Measurements from ENCODE around the gene GUK1. TPM values are rescaled to one million over a fixed set of nuclear protein-coding genes. Genes with fewer than 3 reads are reported as not detected.

Gene GUK1
- total RNA-seq, 1 donor from 2014 or later: 299 TPM

DNA sequence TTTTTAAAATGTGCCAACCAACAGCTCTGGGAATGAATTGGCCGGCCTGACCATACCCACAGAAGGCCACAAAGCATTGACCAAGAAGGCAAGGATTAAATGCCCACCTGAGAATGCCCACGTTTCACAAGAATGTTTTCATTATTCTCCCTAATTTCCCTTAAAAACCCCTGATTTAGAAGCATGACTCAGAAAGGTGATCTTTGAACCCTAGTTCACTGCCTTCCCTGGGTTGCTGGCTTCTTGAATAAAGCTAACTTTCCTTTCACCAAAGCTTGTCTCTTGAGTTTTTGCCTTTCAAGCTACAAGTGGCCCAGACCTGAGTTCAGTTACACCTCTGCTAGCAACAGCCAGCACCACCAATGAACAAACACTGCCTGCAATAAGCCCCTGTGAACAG lies 16.6 kb upstream of the GUK1 start:
- no peak for DNase-seq (ENCODE audit: extremely low spot score in 2 of 2)
- no peak for TF ChIP-seq POLR2A (IDR thresholded peaks at IDR 0.05)
- TF ChIP-seq POLR2AphosphoS5 (IDR thresholded peaks at IDR 0.05; ENCODE audit: insufficient read depth in 1 of 2, low read depth in 1 of 2): no peak
- TF ChIP-seq, protein P1, sequence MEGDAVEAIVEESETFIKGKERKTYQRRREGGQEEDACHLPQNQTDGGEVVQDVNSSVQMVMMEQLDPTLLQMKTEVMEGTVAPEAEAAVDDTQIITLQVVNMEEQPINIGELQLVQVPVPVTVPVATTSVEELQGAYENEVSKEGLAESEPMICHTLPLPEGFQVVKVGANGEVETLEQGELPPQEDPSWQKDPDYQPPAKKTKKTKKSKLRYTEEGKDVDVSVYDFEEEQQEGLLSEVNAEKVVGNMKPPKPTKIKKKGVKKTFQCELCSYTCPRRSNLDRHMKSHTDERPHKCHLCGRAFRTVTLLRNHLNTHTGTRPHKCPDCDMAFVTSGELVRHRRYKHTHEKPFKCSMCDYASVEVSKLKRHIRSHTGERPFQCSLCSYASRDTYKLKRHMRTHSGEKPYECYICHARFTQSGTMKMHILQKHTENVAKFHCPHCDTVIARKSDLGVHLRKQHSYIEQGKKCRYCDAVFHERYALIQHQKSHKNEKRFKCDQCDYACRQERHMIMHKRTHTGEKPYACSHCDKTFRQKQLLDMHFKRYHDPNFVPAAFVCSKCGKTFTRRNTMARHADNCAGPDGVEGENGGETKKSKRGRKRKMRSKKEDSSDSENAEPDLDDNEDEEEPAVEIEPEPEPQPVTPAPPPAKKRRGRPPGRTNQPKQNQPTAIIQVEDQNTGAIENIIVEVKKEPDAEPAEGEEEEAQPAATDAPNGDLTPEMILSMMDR (IDR thresholded peaks at IDR 0.05): no peak
- intact Hi-C loops (cut with DNase I): no loop called here
- Histone ChIP-seq H3K27me3 (no peaks in the 10 kb centered on the region), H3K4me3 (no peak overlapping the region), H3K36me3 (no peaks in the 10 kb centered on the region), H3K9me3 (no peaks in the 10 kb centered on the region), H3K4me1 (peaks cover 9% of the 10 kb centered on the region), H3K27ac (no peak overlapping the region)

DNA sequence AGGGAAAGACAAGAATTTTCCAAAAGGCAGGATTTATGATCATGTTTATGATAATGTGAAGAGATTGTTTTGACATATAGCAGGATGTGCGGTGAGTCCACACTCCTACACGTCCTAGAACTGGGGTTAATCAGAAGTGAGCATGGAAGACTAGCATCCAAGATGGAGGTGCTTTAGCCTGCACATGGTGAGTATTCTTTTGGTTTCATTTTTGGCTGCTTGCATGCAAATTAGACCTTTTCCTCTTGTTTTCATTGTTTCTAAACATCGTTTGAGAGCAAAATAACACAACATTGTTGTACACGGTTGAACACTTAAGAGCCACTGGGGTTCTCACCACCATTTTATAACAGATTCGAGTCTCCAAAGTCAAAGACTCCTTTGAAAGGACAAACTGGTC lies 14.9 kb upstream of the GUK1 start:
- H3K9me3 ChIP-seq: no peaks in the 10 kb centered on the region
- H3K27me3 ChIP-seq: no peaks in the 10 kb centered on the region
- DNase-seq (ENCODE audit: extremely low spot score in 2 of 2): no peak
- H3K36me3 ChIP-seq: no peaks in the 10 kb centered on the region
- TF ChIP-seq POLR2A (IDR thresholded peaks at IDR 0.05) (no peak), POLR2AphosphoS5 (IDR thresholded peaks at IDR 0.05; ENCODE audit: insufficient read depth in 1 of 2, low read depth in 1 of 2) (no peak)
- TF ChIP-seq, protein P1 (IDR thresholded peaks at IDR 0.05): no peak
- H3K4me3 ChIP-seq: no peak overlapping the region
- no peak overlapping the region for H3K27ac ChIP-seq
- intact Hi-C loops (cut with DNase I): no loop called here
- peaks cover 6% of the 10 kb centered on the region for H3K4me1 ChIP-seq

DNA sequence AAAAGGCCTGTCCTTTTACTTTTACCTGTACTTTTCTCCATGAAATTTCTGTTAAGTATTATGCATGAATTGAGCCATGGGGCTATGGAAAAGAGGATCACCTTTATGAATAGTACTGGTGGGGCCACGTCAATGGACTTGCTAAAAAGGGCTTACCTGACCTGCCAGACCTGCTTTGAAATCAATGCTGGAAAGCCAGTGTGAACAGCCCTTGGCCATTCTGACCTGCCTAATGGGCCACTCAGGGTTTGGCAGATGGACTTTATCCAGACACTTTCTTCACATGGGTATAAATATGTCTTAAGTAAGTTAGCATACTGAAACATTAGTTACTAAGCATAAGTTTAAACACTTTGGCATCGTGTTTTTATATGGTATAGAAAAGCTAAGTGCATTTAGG lies 8.3 kb upstream of the GUK1 start:
- peaks cover 6% of the 10 kb centered on the region for H3K4me1 ChIP-seq
- TF ChIP-seq, protein P1 (IDR thresholded peaks at IDR 0.05): no peak
- TF ChIP-seq POLR2AphosphoS5 (IDR thresholded peaks at IDR 0.05; ENCODE audit: insufficient read depth in 1 of 2, low read depth in 1 of 2) (no peak), POLR2A (IDR thresholded peaks at IDR 0.05) (no peak)
- H3K36me3 ChIP-seq: no peaks in the 10 kb centered on the region
- intact Hi-C loops (cut with DNase I): loop anchor here (10.0 kb wide), 1 partner anchor 353 kb away; the partner anchor contains the start of gene RNF187
- DNase-seq (ENCODE audit: extremely low spot score in 2 of 2): no peak
- no peaks in the 10 kb centered on the region for H3K27me3 ChIP-seq
- no peak overlapping the region for H3K27ac ChIP-seq
- no peaks in the 10 kb centered on the region for H3K9me3 ChIP-seq
- no peak overlapping the region for H3K4me3 ChIP-seq

DNA sequence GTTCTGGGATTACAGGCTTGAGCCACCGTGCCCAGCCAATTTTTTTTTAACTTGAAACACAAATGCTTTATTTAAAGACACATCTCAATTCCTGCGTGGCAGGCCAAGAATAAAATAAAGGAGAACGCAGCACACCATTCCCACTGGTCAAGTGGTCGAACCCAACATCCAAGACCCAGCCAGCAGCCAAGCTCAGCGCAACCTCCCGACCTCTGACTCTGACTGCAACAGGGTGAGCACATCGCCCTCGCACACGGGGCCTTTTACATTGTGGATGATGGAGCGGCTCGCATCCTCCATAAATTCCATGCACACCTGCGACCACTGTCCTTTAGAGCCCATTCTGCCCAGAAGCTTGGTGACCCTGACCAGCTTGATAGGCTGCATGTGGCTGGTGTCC lies 5.5 kb upstream of the GUK1 start:
- intact Hi-C loops (cut with DNase I): loop anchor here (10.0 kb wide), 1 partner anchor 350 kb away; the partner anchor contains the start of gene RNF187
- Histone ChIP-seq H3K27me3 (no peaks in the 10 kb centered on the region), H3K9me3 (no peaks in the 10 kb centered on the region), H3K27ac (no peak overlapping the region), H3K36me3 (no peaks in the 10 kb centered on the region), H3K4me1 (peaks cover 6% of the 10 kb centered on the region), H3K4me3 (no peak overlapping the region)
- TF ChIP-seq POLR2A (IDR thresholded peaks at IDR 0.05): no peak
- no peak for TF ChIP-seq POLR2AphosphoS5 (IDR thresholded peaks at IDR 0.05; ENCODE audit: insufficient read depth in 1 of 2, low read depth in 1 of 2)
- TF ChIP-seq, protein P1 (IDR thresholded peaks at IDR 0.05): no peak
- DNase-seq (ENCODE audit: extremely low spot score in 2 of 2): no peak

DNA sequence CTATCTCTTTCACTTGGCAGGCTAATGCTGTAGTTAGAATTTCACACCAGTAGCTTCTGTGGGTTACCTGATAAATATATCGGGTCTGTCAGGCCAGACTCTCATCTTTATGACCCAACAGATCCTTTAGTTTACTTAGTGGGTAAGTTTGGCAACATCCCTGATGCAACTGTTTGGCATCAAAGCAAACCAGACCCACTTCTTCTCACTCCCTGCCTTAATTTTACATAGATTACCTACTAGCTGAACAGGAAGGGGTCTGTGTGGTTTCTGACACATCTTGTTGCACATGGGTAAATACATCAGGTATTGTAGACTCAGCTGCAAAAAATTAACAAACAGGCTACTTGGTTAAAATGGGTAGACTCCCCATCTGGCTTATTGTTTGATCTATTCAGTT lies 3.2 kb upstream of the GUK1 start:
- Histone ChIP-seq H3K9me3 (no peaks in the 10 kb centered on the region), H3K4me1 (peaks cover 14% of the 10 kb centered on the region), H3K27me3 (no peaks in the 10 kb centered on the region), H3K36me3 (no peaks in the 10 kb centered on the region), H3K4me3 (no peak overlapping the region), H3K27ac (no peak overlapping the region)
- no peak for DNase-seq (ENCODE audit: extremely low spot score in 2 of 2)
- TF ChIP-seq, protein P1 (IDR thresholded peaks at IDR 0.05): no peak
- TF ChIP-seq POLR2A (IDR thresholded peaks at IDR 0.05) (no peak), POLR2AphosphoS5 (IDR thresholded peaks at IDR 0.05; ENCODE audit: insufficient read depth in 1 of 2, low read depth in 1 of 2) (no peak)
- intact Hi-C loops (cut with DNase I): loop anchor here (10.0 kb wide), 1 partner anchor 348 kb away; the partner anchor contains the start of gene RNF187

All from vagina (tissue), 2 donors.